ENCODE measurements around the gene KRTAP3-2. TPM values are rescaled to one million over a fixed set of nuclear protein-coding genes. Genes with fewer than 3 reads are reported as not detected.
"Not testable (repeated sequence)": the region's sequence is repeated elsewhere in the genome, so short reads cannot be mapped to it uniquely, and the experiment has no call there.

KRTAP3-2 gene
- polyA plus RNA-seq (2012; ENCODE audit: insufficient read depth, insufficient read length, low read depth): not detected

DNA sequence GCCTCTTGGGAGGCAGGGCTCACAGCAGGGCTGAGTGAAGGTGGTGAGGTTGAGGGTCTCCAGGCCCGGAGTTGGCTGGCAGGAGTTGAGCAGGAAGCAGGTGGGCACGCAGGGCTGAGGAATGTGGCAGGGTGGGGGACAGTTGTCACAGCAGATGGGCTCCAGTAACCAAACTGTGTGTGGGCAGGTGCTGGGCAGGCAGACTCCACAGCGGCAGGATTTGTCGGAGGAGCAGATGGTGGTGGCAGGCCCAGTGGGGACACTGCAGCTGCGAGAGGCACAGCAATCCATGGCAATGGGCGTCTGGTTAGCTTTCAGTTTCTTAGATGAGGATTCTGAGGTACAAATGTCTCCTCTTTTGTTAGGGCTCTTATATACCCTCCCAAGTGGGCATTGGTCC, at the start of gene KRTAP3-2:
KRTAP3-2 (minus strand) TSS at position 344 of the 400 bp plus-strand sequence; CDS start at position 291, 53 bp downstream.
- not testable (repeated sequence) for H3K4me3 ChIP-seq (ENCODE audit: low read depth, low read length); H3K4me1 ChIP-seq; DNase-seq; H3K9me3 ChIP-seq; H3K36me3 ChIP-seq
- H3K27me3 ChIP-seq: peaks cover 38% of the 10 kb centered on the region

DNA sequence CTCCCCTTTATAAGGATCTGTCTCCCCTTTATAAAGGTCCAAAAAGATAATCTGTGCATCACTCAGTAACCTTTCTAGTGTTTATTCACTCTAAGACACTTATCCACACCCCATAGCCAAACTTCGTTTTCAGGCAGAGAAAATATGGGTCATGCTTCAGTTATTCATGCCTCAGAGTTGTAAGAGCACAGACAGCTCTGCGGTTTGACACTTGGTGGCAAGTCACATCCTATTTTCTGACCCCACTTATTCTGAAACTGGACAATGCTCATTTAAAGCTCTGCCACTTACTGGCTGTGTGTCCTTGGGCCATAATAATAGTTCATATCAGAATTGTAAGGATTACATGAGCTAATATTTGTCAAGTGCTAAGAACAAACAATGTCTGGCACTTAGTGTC, 49.4 kb upstream of the KRTAP3-2 start:
- TF ChIP-seq, protein P1, sequence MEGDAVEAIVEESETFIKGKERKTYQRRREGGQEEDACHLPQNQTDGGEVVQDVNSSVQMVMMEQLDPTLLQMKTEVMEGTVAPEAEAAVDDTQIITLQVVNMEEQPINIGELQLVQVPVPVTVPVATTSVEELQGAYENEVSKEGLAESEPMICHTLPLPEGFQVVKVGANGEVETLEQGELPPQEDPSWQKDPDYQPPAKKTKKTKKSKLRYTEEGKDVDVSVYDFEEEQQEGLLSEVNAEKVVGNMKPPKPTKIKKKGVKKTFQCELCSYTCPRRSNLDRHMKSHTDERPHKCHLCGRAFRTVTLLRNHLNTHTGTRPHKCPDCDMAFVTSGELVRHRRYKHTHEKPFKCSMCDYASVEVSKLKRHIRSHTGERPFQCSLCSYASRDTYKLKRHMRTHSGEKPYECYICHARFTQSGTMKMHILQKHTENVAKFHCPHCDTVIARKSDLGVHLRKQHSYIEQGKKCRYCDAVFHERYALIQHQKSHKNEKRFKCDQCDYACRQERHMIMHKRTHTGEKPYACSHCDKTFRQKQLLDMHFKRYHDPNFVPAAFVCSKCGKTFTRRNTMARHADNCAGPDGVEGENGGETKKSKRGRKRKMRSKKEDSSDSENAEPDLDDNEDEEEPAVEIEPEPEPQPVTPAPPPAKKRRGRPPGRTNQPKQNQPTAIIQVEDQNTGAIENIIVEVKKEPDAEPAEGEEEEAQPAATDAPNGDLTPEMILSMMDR (IDR thresholded peaks at IDR 0.05; ENCODE audit: low read depth, low read length): no peak
- Histone ChIP-seq H3K27me3 (no peaks in the 10 kb centered on the region), H3K4me1 (no peaks in the 10 kb centered on the region), H3K4me3 (ENCODE audit: low read depth, low read length) (no peak overlapping the region), H3K9me3 (no peaks in the 10 kb centered on the region), H3K36me3 (no peaks in the 10 kb centered on the region)
- no peak for DNase-seq

DNA sequence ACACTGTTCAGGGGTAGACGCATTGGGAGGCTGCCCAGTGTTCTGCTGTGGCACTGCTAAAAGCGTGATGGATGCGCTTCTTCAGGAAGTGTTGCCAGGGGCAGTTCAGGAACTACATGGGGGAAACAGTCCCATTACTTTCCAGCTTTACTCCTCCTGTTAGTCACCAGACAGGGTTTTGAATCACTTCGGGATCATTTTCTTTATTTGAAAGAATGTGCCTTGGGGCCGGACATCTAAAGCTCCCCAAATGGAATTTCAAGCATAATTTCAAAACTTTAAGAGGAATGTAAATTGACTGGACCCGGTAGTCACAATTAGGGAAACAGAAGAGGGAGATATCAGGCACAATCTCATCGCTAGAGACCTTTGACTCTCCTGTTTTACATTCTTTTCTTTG, 48.7 kb upstream of the KRTAP3-2 start:
- H3K27me3 ChIP-seq: no peaks in the 10 kb centered on the region
- no peak for DNase-seq
- H3K4me1 ChIP-seq: no peaks in the 10 kb centered on the region
- TF ChIP-seq, protein P1 (IDR thresholded peaks at IDR 0.05; ENCODE audit: low read depth, low read length): no peak
- H3K4me3 ChIP-seq (ENCODE audit: low read depth, low read length): no peak overlapping the region
- H3K9me3 ChIP-seq: no peaks in the 10 kb centered on the region
- no peaks in the 10 kb centered on the region for H3K36me3 ChIP-seq

DNA sequence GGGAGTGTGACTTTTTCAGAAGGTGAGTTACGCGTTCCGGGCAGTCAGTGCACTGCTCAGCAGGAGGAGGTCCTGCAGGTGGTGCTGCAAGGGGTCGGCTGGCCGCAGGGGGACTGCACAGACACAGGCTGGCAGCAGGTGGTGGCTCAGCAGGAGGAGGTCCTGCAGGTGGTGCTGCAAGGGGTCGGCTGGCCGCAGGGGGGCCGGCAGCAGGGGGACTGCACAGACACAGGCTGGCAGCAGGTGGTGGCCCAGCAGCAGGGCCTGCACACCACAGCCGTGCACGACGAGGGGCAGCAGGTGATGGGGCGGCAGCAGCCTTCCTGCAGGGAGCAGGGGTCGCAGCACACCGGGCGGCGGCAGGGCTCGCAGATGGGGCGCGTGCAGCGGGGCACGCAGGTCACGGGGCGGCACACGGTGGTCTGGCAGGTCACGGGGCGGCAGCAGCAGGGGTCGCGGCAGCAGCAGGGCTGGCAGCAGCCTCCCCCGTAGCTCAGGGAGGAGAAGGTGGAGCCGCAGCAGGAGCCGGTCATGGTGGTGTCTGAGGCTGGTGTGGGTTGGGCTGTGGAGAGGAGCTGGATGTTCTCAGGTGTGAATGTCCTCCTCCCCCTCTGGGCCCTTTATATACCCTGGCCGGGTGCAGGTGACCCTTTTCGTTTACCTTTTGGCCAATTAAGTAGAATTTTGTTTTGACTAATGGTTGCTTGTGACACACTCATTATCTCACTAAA, 47.2 kb upstream of the KRTAP3-2 start, which contains the start of gene KRTAP2-1:
KRTAP2-1 (minus strand) TSS at position 582 of the 731 bp plus-strand sequence; CDS start at position 533, 49 bp downstream.
- not testable (repeated sequence) for H3K9me3 ChIP-seq; H3K4me1 ChIP-seq; H3K27me3 ChIP-seq; H3K36me3 ChIP-seq; DNase-seq; H3K4me3 ChIP-seq (ENCODE audit: low read depth, low read length)

DNA sequence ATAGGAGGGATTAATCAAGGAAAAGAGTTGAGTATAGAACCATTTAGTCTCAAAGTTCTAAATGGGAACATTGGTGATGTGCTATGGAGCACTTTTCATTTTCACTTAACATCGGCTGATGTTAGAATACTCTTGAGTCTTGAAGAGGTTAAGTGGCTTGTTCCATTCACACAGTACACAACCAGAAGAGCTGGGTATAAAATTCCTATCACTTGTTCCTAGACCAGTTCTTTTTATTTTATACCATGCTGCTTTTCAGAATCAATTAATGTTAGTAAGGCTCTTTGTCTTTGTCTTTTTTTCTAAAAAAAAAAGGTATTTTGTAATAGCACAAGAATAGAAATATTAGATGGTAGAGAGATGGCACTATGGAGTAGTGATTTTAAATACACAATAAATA, 43.2 kb upstream of the KRTAP3-2 start:
- Histone ChIP-seq H3K4me3 (ENCODE audit: low read depth, low read length) (no peak overlapping the region), H3K36me3 (no peaks in the 10 kb centered on the region), H3K27me3 (peaks cover 15% of the 10 kb centered on the region), H3K9me3 (no peaks in the 10 kb centered on the region), H3K4me1 (no peaks in the 10 kb centered on the region)
- DNase-seq: no peak
- TF ChIP-seq, protein P1 (IDR thresholded peaks at IDR 0.05; ENCODE audit: low read depth, low read length): no peak

DNA sequence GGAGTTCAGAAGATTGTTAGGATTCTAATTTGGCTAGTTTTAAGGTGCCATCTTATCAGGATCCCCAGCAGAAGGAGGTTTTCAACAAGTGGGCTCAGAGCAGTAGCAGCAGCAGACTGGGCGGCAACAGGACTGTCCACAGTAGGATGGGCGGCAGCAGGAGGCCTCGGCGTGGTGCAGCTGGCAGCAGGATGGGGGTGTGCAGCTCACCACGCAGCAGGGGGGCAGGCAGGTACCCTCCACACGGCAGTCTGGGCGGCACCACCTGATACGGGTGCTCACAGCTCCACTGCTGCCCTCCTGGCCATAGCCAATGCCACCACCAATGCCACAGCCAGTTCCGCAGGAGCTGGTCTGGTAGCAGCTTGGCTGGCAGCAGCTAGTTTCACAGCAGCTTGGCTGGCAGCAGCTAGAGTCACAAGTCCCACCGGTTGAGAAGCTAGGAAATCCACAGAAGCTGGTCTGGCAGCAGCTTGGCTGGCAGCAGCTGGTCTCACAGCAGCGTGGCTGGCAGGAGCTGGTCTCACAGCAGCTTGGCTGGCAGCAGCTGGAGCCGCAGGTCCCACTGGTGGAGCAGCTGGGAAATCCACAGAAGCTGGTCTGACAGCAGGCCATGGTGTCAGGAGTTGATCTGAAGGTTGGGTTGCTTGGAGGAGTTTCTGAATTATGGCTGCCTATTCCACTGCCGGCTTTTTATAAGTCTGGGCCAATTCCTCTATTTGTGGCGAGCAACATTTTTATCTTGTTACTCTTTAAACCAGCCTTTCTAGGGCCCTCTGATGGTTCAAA, 41.3 kb upstream of the KRTAP3-2 start, which contains the start of gene KRTAP1-1:
KRTAP1-1 (minus strand) TSS at position 668 of the 789 bp plus-strand sequence; CDS start at position 615, 53 bp downstream.
- not testable (repeated sequence) for DNase-seq; H3K9me3 ChIP-seq; H3K4me1 ChIP-seq; H3K36me3 ChIP-seq; H3K4me3 ChIP-seq (ENCODE audit: low read depth, low read length)
- H3K27me3 ChIP-seq: peaks cover 28% of the 10 kb centered on the region

DNA sequence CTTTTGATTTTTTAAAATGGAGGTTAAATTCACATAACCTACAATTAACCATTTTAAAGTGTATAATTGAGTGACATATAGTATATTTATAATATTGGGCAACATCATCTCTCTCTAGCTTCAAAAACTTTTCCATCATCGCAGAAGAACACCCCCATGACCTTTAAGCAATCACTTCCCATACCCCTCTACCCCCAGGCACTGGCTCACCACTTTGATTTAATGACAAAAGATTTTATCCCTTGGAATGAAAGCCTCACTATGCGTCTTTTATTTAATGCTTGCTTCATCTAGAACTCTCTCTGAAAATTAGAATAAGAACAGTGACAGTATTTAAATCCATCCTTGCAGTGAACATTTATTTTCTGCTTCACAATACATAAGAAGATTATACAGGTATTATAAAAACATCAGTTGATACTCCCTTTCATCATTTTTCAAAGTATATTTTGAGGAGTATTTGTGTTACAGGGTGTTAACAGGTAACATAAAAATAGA, 38.2 kb upstream of the KRTAP3-2 start:
- TF ChIP-seq, protein P1 (IDR thresholded peaks at IDR 0.05; ENCODE audit: low read depth, low read length): no peak
- DNase-seq: no peak
- Histone ChIP-seq H3K9me3 (no peaks in the 10 kb centered on the region), H3K4me3 (ENCODE audit: low read depth, low read length) (no peak overlapping the region), H3K36me3 (no peaks in the 10 kb centered on the region), H3K27me3 (peaks cover 51% of the 10 kb centered on the region), H3K4me1 (no peaks in the 10 kb centered on the region)

DNA sequence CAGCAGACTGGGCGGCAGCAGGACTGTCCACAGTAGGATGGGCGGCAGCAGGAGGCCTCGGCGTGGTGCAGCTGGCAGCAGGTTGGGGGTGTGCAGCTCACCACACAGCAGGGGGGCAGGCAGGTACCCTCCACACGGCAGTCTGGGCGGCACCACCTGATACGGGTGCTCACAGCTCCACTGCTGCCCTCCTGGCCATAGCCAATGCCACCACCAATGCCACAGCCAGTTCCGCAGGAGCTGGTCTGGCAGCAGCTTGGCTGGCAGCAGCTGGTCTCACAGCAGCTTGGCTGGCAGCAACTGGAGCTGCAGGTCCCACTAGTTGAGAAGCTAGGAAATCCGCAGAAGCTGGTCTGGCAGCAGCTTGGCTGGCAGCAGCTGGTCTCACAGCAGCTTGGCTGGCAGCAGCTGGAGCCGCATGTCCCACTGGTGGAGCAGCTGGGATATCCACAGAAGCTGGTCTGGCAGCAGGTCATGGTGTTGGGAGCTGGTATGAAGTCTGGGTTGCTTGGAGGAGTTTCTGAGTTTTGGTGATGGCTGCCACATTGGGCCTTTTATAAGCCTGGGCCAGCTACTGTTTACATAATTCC, 34.7 kb upstream of the KRTAP3-2 start, which contains the start of gene KRTAP1-3:
KRTAP1-3 (minus strand) TSS at position 529 of the 590 bp plus-strand sequence; CDS start at position 476, 53 bp downstream.
- not testable (repeated sequence) for DNase-seq; H3K9me3 ChIP-seq; H3K4me3 ChIP-seq (ENCODE audit: low read depth, low read length); H3K4me1 ChIP-seq; H3K36me3 ChIP-seq
- peaks cover 66% of the 10 kb centered on the region for H3K27me3 ChIP-seq
